HCT116 (cell line): ENCODE measurements around the gene INAFM1. TPM values are rescaled to one million over a fixed set of nuclear protein-coding genes. Genes with fewer than 3 reads are reported as not detected.

Source experiments
- ATAC-seq: fragments of 200-7000 bp; cut with Tn5 transposase; 2 replicates; pipeline ENCODE4 v1.9.1; 2020; ENCODE audit warnings: mild to moderate bottlenecking, moderate library complexity
- BruUV-seq: library from RNA; stranded (reverse); fragments of 400-500 nt; replicated peaks from 2 replicates; lab custom pipeline; 2021; lab: Mats Ljungman, UMichigan
- CTCF ChIA-PET: fragments of 300-600 bp; sonication (Branson Sonifier 250); formaldehyde crosslinking; loops from one replicate; lab custom pipeline; 2021; ENCODE audit warnings: antibody characterized with exemption; lab: Charles Lee
- POLR2A ChIA-PET: fragments of 300-600, 350-600 bp; sonication (Branson Sonifier 250); formaldehyde crosslinking; loops from one replicate; lab custom pipeline; 2021; ENCODE audit warnings: antibody characterized with exemption; lab: Charles Lee
- RAD21 ChIA-PET, 2 experiments: fragments of 300-600 bp; sonication (Branson Sonifier 250); formaldehyde crosslinking; loops; one replicate each; lab custom pipeline; 2023; ENCODE audit warnings: low total read pairs in 2 of 2; ENCODE audit not compliant: uncharacterized antibody in 2 of 2, unreplicated experiment in 2 of 2, low non-redundant PET in 1 of 2; lab: Charles Lee
- DNase-seq: peaks from one replicate; pipeline ENCODE4 v3.0.0-alpha.2; 2010; ENCODE audit warnings: low read depth, low spot score
- H2AFZ ChIP-seq: fragments of 200-600 bp; shearing (Covaris generic), sonication (generic); 2 replicates; pipeline ENCODE4 v1.6.1; 2017; ENCODE audit warnings: low read depth, mixed run types, mixed read lengths, antibody characterized with exemption, low read length; ENCODE audit not compliant: poor library complexity, severe bottlenecking
- H3K27ac ChIP-seq: 2 replicates; pipeline ENCODE4 v1.5.1; 2012; ENCODE audit warnings: low read depth, low read length
- H3K27me3 ChIP-seq: fragments of 200-600 bp; sonication (generic); 2 replicates; pipeline ENCODE4 v1.6.1; 2016; ENCODE audit warnings: mixed run types, low read length, mixed read lengths; ENCODE audit not compliant: insufficient read depth
- H3K36me3 ChIP-seq, 2 experiments: fragments of 200-500 bp in 1 of 2; fragments of 200-600 bp in 1 of 2; sonication (Bioruptor generic) in 1 of 2; sonication (generic) in 1 of 2; 2 replicates each; pipeline versions ENCODE4 v1.5.1 to v1.6.1; 2014 to 2016; ENCODE audit warnings: low read length in 2 of 2, inconsistent platforms in 1 of 2, mixed read lengths in 1 of 2, mixed run types in 1 of 2; ENCODE audit not compliant: insufficient read depth in 2 of 2, control insufficient read depth in 1 of 2
- H3K4me1 ChIP-seq, 2 experiments: fragments of 200-600 bp in 1 of 2; sonication (generic) in 1 of 2; 2 replicates each; pipeline versions ENCODE4 v1.5.1 to v1.6.1; 2012 to 2017; ENCODE audit warnings: low read length in 2 of 2, inconsistent platforms in 1 of 2, mild to moderate bottlenecking in 1 of 2, mixed read lengths in 1 of 2, mixed run types in 1 of 2, moderate library complexity in 1 of 2; ENCODE audit not compliant: insufficient read depth in 2 of 2, control insufficient read depth in 1 of 2
- H3K4me2 ChIP-seq: fragments of 200-600 bp; sonication (generic); 2 replicates; pipeline ENCODE4 v1.6.1; 2017; ENCODE audit warnings: mixed run types, low read length, mixed read lengths
- H3K4me3 ChIP-seq, 2 experiments: fragments of 200-600 bp in 1 of 2; sonication (generic) in 1 of 2; replicated peaks in 1 of 2; 2 replicates each; pipeline ENCODE4 v1.5.1; 2011 to 2016; ENCODE audit warnings: low read length in 2 of 2, control low read depth in 1 of 2, low read depth in 1 of 2, mild to moderate bottlenecking in 1 of 2, mixed read lengths in 1 of 2, mixed run types in 1 of 2
- H3K79me2 ChIP-seq: fragments of 200-600 bp; sonication (generic); 2 replicates; pipeline ENCODE4 v1.6.1; 2017; ENCODE audit warnings: mild to moderate bottlenecking, mixed run types, low read length, moderate library complexity, mixed read lengths; ENCODE audit not compliant: insufficient read depth
- H3K9ac ChIP-seq: fragments of 200-600 bp; sonication (generic); 2 replicates; pipeline ENCODE4 v1.6.1; 2016; ENCODE audit warnings: low read length, mixed read lengths
- H3K9me2 ChIP-seq: fragments of 200-600 bp; sonication (generic), shearing (Covaris generic); 2 replicates; pipeline ENCODE4 v1.6.1; 2017; ENCODE audit warnings: mixed run types, mild to moderate bottlenecking, moderate library complexity; ENCODE audit not compliant: insufficient read depth
- H3K9me3 ChIP-seq, 2 experiments: fragments of 200-500 bp in 1 of 2; fragments of 200-600 bp in 1 of 2; sonication (Bioruptor generic) in 1 of 2; sonication (generic) in 1 of 2; 2 replicates each; pipeline ENCODE4 v1.6.1; 2014 to 2017; ENCODE audit warnings: low read length in 2 of 2, mixed read lengths in 2 of 2, inconsistent platforms in 1 of 2, low read depth in 1 of 2, mild to moderate bottlenecking in 1 of 2, mixed run types in 1 of 2, moderate library complexity in 1 of 2; ENCODE audit not compliant: control insufficient read depth in 1 of 2, insufficient read depth in 1 of 2
- H4K20me1 ChIP-seq: fragments of 200-600 bp; sonication (generic), shearing (Covaris generic); 2 replicates; pipeline ENCODE4 v1.6.1; 2017; ENCODE audit warnings: mixed run types, mild to moderate bottlenecking, moderate library complexity; ENCODE audit not compliant: insufficient read depth
- CBX3 ChIP-seq: IDR thresholded peaks from 2 replicates; pipeline ENCODE4 v1.6.1; 2012; ENCODE audit warnings: low read depth
- EZH2phosphoT487 ChIP-seq: fragments of 200-600 bp; IDR thresholded peaks from 2 replicates; pipeline ENCODE4 v1.6.1; 2018; ENCODE audit warnings: antibody characterized with exemption, borderline replicate concordance
- POLR2AphosphoS5 ChIP-seq: IDR thresholded peaks from 2 replicates; pipeline ENCODE4 v1.6.1; 2011; ENCODE audit warnings: mild to moderate bottlenecking, low read depth, low read length, moderate library complexity
- SP1 ChIP-seq: IDR thresholded peaks from 2 replicates; pipeline ENCODE4 v1.6.1; 2012; ENCODE audit warnings: low read depth
- intact Hi-C: fragments of 100-400 bp; cut with micrococcal nuclease; formaldehyde crosslinking; loops from 2 replicates; pipeline ENCODE4 v1.10.0; 2022
- total RNA-seq: library from RNA; stranded (reverse); gene quantifications from one replicate; pipeline ENCODE4 v1.2.1, GENCODE V29; 2021; ENCODE audit not compliant: unreplicated experiment
- TF ChIP-seq, protein P1 (sequence below), 3 experiments: fragments of 200-600 bp in 1 of 3; sonication (generic) in 1 of 3; IDR thresholded peaks in 2 of 3; conservative IDR thresholded peaks in 1 of 3; 2 replicates each; pipeline ENCODE4 v1.5.1; 2012 to 2017; ENCODE audit warnings: low read depth in 2 of 3, low read length in 2 of 3, antibody characterized with exemption in 1 of 3, borderline replicate concordance in 1 of 3, control low read depth in 1 of 3, mild to moderate bottlenecking in 1 of 3, mixed read lengths in 1 of 3, mixed run types in 1 of 3, moderate library complexity in 1 of 3; ENCODE audit not compliant: insufficient read depth in 1 of 3

Gene INAFM1
- total RNA-seq, 1 experiment from 2014 or later: 22.9 TPM

DNA sequence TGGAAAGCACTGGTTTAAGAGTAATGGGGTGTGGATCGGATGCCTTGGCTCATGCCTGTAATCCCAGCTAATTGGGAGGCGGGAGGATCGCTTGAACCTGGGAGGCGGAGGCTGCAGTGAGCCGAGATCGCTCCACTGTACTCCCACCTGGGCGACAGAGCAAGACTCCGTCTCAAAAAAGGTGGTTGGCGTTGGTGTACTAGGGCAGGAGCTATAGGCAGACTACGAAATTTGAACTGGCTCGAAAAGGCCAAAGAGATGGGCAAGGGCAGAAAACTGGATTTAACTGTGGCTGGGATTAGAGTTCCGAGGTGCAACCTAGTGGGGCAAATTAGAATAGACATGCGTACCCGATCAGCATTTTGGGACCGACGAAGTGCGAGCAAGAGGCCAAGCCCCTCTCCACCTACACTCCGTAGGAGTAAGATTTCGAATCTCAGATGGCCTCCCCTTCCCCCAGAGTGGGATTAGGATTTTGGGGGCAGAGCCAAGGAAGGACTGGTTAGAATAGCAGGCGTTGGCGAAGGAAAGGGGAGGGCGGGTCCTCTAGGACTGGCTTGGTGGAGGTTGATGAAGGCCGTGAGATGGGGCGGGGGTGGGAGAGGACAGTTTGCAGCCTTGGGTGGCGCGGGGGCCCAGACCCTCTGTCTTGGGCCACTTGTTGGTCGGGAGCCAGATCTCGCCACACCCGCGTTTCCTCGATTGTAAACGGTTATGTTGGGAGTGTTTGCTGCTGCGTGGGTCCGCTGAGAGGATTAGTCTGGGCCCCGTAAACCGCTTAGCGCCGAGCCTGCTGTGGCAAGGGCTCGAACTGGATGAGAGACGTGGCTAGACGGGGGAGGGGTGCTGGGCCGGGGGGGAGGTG lies 2.0 kb upstream of the INAFM1 start:
- peak overlapping the region; percentile 83 for H3K27ac ChIP-seq

More for the DNA sequence above, 2.0 kb upstream of the INAFM1 start:
- H3K9ac ChIP-seq: peak overlapping the region; percentile 93
- H3K36me3 ChIP-seq: peaks cover 8 to 10% of the 10 kb centered on the region in 2 experiments; a peak in 2 of 4 replicates
- no peaks in the 10 kb centered on the region for H3K9me3 ChIP-seq
- peaks cover 10 to 34% of the 10 kb centered on the region in 2 experiments; a peak in 3 of 4 replicates for H3K4me1 ChIP-seq
- POLR2A ChIA-PET: interaction anchor here (1.5 kb wide), 1 partner anchor 16 kb away, joined by 3 read pairs; the partner anchor contains the start of gene CCDC9
- RAD21 ChIA-PET: interaction anchor here in 1 of 2 experiments (1.5 kb wide), 1 partner anchor 16 kb away, joined by 5 read pairs; the partner anchor contains the start of gene CCDC9
- no peaks in the 10 kb centered on the region for H3K9me2 ChIP-seq
- TF ChIP-seq, protein P1, sequence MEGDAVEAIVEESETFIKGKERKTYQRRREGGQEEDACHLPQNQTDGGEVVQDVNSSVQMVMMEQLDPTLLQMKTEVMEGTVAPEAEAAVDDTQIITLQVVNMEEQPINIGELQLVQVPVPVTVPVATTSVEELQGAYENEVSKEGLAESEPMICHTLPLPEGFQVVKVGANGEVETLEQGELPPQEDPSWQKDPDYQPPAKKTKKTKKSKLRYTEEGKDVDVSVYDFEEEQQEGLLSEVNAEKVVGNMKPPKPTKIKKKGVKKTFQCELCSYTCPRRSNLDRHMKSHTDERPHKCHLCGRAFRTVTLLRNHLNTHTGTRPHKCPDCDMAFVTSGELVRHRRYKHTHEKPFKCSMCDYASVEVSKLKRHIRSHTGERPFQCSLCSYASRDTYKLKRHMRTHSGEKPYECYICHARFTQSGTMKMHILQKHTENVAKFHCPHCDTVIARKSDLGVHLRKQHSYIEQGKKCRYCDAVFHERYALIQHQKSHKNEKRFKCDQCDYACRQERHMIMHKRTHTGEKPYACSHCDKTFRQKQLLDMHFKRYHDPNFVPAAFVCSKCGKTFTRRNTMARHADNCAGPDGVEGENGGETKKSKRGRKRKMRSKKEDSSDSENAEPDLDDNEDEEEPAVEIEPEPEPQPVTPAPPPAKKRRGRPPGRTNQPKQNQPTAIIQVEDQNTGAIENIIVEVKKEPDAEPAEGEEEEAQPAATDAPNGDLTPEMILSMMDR (IDR thresholded peaks at IDR 0.05 in 2 of 3, conservative IDR thresholded peaks at IDR 0.05 in 1 of 3; ENCODE audit: borderline replicate concordance in 1 of 3, insufficient read depth in 1 of 3, low read depth in 2 of 3, low read length in 2 of 3): 0 out of 6 replicates have a peak, but pooled peaks of 1 of the 3 experiments have one; percentile 17
- no peak for TF ChIP-seq POLR2AphosphoS5
- TF ChIP-seq SP1: no peak
- TF ChIP-seq EZH2phosphoT487: no peak
- TF ChIP-seq CBX3: no peak
- TSS peak; percentile 72 for BruUV-seq
- CTCF ChIA-PET: interaction anchor here (0.9 kb wide), 1 partner anchor 16 kb away, joined by 3 read pairs; the partner anchor contains the start of gene CCDC9
- no peaks in the 10 kb centered on the region for H4K20me1 ChIP-seq
- no peaks in the 10 kb centered on the region; the same call in 1 of the 2 replicates for H3K79me2 ChIP-seq
- no peak for DNase-seq
- H3K4me2 ChIP-seq: peak overlapping the region; percentile 97
- H3K4me3 ChIP-seq: peak overlapping the region; percentile 76 to 89
- intact Hi-C loops: loop anchor here (1.0 kb wide), 1 partner anchor 15 kb away; no protein-coding TSS in a partner anchor
- peak; percentile 10 for ATAC-seq
- H3K27me3 ChIP-seq: no peaks in the 10 kb centered on the region
- H2AFZ ChIP-seq: no peak overlapping the region
